ENCODE results near the gene PIAS4.

The PIAS4 gene

DNA sequence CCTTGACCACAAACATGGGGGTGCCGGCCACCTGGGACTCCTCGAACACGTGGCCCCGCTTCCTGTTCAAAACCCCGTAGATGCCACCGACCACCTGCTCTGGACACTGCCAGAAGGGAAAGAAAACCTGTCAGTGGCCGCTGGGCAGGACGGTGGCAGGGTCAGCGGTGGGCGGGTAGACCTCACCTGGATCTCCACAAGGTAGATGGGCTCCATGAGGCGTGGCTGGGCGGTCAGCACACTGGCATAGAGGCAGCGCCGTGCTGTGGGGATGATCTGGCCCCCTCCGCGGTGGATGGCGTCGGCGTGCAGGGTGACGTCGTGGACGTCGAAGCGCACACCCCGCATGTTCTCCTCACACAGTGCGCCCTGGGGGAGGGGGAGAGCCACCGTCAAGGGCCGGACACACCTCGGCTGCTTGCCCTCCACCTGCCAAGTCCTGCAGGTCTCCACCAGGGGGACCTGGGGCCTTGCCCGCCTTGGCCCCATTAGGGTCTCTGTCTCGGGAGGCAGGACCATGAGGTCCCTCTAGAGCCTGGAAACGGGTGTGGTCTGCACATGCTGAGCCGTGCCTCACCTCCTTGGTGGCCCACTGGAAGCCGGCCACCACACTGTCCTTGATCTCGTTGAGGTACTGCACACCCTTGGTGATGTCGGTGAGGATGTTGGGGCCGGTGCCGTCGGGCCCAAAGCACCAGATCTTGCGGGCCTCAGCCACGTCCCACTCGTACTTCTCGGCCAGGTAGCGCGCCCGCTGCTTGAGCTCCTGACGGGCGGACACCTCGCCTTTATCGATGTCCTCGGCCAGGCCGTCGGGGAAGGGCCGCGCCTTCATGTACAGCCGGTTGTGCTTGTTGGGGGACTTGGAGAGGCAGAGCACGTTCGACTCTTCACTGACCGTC, 30.0 kb upstream of the PIAS4 start:
- in situ Hi-C loops (cut with HindIII; ENCODE audit: low sequenced_read_pairs) = loop anchor here (25.0 kb wide), 1 partner anchor 190 kb away; the partner anchor contains the start of gene MATK

DNA sequence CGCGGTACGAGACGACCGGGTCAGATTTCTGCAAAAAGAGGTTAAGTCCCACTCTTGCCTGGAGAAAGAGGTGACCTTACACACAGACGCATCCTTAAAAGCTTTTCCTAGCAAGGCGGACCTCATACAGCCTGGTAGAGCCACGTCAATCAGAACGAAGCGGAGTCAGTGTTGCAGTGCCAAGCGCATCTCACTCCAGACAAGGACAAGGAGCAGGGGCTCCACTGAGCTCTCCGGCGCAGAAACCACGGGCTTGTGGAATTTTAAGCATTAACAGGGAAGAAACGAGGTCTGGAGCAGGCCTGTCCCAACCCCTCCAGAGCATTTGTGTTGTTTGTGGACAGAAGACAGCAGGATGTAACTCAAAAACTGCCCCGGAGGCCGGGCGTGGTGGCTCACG, 29.4 kb upstream of the PIAS4 start:
- in situ Hi-C loops (cut with HindIII; ENCODE audit: low sequenced_read_pairs) = loop anchor here (25.0 kb wide), 1 partner anchor 191 kb away; the partner anchor contains the start of gene MATK

DNA sequence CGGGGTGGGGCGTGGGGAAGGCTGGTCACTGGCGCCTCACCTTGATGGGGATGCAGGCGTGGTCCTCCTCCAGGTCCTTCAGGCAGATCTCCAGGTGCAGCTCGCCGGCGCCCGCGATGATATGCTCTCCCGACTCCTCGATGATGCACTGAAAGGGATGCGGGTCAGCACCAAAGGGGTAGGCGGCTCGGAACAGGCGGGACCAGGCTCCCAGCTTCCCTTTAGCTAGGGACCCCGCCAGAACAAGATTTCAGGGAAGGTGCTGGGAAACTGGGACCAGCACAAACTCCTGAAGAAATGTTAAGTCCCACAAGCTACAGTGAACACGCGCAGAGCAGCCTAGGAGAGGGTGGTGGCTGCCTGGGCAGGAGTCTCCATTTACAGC, 28.3 kb upstream of the PIAS4 start:
- in situ Hi-C loops (cut with HindIII; ENCODE audit: low sequenced_read_pairs) = loop anchor here (25.0 kb wide), 1 partner anchor 192 kb away; the partner anchor contains the start of gene MATK

DNA sequence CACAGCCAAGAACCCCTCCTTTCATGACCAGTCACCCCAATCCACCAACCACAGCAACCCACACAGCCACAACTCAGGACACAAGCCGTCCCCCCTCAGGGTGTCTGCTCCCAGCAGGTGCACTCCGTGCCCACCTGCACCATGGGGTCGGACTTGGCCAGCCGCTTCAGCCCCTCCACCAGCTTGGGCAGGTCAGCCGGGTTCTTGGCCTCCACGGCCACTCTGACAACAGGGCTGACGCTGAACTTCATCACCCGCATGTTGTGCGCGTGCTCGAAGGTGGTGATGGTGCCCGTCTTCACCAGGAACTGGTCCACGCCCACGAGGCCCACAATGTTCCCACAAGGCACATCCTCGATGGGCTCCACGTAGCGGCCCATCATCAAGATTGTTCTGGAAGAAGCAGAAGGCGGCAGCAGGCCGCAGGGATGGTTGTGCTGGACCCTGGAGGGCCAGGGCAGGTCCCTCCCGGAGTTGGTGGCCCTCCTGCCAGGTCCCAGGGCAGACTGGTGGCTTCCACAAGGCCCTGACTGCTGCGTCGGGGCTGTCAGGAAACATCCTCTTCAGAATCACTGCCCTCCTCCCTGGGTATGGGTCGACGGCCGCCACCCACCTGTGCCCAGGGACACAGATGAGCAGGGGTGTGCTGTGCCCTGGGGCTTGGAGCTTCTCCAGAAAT, 27.7 kb upstream of the PIAS4 start:
- in situ Hi-C loops (cut with HindIII; ENCODE audit: low sequenced_read_pairs) = loop anchor here (10.0 to 25.0 kb wide), 2 partner anchors 193 to 225 kb away; partner anchors contain the start of gene MATK

DNA sequence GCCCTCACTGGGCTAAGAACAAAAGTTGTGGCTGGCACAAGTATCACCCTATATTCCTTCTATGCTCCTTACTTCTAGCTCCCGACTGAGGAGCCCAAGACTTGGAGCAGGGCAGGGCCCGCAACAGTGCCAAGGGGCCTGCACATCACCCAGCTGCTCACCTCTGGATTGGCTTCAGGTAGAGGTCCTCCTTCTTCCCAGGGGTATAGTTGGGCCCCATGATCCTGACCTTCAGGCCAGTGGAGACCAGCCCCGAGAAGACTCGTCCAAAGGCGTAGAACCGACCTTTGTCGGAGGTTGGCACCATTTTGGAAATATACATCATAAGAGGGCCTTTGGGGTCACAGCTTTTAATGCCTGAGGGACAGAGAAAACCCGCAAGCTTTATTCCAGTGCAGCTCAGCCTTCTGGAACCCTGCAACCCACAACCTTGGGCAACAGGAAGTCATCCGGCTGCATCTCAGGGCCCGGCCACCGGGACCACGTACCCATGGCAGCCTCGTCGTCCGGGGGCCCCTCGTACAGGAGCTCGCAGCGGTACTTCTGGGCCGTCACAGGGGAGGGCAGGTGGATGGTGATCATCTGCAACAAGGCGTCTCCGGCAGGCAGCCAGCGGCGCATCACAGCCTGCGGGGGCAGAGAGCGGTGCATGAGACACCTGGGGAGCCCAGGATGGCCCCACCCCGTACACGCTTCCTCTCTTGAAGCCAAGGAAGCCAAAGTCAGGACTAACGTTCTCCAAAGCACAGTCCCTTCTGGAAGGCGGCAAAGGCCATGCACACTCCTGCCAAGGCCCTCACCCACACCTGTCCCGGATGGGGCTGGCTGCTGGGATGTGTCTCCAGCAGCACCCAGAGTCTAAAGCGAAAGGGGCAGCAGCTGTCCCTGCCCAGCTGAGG, 26.9 kb upstream of the PIAS4 start:
- in situ Hi-C loops (cut with HindIII; ENCODE audit: low sequenced_read_pairs) = loop anchor here (10.0 to 25.0 kb wide), 2 partner anchors 193 to 224 kb away; partner anchors contain the start of gene MATK

DNA sequence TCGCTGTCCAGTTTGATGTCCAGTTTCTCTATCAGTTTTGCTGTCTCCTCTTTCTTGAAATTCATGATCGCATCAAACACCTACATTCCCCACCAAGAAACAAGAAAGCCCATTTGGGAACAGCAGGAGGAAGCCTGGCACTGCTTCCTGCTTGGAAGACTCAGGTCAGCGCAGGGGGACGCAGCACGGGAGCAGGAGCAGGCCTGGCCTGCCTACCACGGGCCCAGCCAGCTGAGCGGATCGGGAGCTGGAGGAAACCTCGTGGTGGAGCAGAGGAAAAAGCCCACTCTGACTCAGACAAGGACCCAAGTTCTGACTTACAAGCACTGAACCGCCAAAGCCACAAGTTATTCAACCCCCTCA, 26.2 kb upstream of the PIAS4 start:
- in situ Hi-C loops (cut with HindIII; ENCODE audit: low sequenced_read_pairs) = loop anchor here (10.0 to 25.0 kb wide), 2 partner anchors 194 to 223 kb away; partner anchors contain the start of gene MATK

DNA sequence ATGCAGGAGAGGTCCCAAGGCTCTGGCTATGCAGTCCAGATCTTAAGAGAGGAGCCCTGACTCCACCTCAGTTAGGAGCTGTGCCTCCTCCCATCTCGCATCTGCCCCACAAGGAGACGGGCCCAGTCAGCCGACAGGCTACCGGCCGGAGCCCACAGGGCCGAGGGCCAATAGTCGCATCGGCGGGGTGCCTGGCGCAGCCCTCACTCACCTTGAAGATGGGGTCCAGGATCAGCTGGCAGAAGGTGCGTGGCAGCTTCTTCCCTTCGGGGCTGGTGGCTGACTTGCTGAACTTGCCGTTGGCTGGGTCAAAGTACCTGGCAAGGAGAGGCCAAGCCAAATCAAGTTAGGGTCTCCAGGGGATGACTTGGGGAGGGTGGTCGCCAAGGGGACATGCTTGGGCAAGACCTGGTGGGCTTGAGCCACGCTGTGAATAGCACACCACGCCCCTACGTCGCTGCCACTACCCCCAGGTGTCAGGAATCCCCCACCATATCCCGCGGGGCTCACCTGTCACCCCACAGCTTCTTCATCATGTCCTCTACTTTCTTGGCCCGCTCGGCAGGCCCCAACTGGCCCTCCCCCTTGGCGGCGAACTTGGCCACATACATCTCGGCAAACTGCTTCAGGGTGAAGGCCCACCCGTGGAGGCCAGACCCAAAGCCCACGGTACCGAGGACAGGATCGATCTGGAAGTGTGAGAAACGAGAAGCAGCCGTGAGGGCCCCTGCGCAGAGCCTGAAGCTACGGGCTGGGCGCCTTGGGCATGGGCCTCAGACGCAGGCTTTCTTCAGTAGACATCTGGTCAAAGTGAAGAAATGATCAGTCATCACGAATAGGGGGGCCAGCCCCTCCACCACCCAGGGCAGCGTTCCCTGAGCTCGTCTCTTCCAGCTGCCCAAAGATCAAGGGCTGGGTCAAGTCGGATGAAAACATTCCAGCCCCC, 25.5 kb upstream of the PIAS4 start:
- in situ Hi-C loops (cut with HindIII; ENCODE audit: low sequenced_read_pairs) = loop anchor here (10.0 to 25.0 kb wide), 2 partner anchors 195 to 223 kb away; partner anchors contain the start of gene MATK

DNA sequence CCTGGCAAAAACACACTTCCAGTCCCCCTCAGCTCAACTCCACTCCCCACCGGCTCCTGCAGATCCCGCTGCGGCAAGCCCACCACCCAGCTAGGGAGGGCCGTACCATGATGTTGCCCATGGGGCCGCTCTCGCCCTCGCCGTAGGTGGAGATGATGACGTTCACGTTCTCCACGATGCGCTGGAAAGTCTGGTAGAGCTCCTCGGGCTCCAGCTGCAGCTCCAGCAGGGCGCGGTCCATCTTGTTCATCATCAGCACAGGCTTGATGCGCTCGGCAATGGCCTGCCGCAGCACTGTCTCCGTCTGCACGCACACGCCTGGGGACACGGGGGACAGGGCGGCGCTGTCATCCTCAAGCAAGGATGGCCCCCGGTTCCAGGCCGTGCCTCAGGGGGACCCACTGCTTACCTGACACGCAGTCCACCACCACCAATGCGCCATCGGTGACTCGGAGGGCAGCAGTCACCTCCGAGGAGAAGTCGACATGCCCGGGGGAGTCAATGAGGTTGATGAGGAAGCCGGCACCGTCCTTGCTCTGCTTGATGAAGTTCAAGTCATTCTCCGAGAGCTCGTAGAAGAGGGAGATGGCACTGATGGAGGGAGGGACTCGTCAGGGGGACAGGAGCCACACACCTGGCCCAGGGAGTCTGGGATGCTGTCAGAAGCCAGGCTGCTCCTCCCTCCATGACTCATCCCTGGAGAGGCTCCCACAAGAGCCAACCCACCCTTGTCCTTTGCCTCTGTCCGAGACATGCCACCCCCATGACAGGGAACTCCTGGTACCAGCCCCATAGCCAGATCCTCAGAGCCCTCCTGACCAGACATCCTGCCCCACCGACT, 24.6 kb upstream of the PIAS4 start:
- in situ Hi-C loops (cut with HindIII; ENCODE audit: low sequenced_read_pairs) = loop anchor here (10.0 to 25.0 kb wide), 2 partner anchors 196 to 222 kb away; partner anchors contain the start of gene MATK

DNA sequence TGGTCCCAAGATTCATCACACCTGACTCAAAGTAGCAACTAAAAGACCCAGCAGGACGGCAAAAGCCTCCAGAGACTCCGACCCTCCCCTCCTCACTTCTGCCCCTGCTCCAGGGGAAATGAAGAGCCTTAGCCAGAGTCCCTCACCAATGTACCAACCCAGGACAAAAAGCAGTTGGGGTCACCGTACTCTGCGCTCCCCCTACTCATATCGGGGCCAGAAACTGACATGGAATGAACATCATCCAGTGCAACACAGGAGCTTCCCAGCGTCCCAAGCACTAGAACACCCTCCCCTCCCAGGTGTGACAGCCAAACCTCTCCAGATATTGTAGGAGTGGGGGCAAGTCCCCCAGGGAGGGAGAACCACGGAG, 24.0 kb upstream of the PIAS4 start:
- in situ Hi-C loops (cut with HindIII; ENCODE audit: low sequenced_read_pairs) = loop anchor here (10.0 to 25.0 kb wide), 2 partner anchors 196 to 221 kb away; partner anchors contain the start of gene MATK

DNA sequence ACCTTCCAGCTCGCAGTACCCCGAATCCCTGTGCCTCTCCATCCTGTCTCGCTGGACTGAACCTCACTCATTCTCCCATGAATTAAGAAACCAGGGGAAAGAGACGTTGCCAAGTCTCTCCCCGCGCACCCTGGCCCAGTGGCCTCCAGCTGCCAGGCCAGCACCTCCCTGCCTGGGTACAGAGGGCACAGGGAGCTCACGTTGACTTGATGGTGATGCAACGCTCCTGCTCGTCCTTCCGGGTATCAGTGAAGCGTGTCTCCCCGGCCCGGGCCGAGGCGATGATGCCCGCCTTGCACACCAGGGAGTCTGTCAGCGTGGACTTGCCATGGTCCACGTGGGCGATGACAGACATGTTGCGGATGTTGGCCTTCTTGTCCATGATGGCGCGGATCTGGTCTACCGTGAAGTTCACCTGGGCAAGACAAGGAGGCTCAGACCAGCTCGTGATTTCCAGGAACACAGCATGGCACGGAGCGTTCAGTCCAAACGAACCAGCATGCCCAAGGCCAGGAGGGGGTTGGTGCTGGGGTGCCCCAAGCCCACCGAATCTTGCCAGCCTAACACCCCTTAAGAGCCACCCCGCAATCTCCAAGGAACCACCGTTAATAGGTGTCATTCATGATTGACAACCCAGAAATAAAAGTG, 23.5 kb upstream of the PIAS4 start:
- in situ Hi-C loops (cut with HindIII; ENCODE audit: low sequenced_read_pairs) = loop anchor here (10.0 to 25.0 kb wide), 2 partner anchors 197 to 221 kb away; partner anchors contain the start of gene MATK

DNA sequence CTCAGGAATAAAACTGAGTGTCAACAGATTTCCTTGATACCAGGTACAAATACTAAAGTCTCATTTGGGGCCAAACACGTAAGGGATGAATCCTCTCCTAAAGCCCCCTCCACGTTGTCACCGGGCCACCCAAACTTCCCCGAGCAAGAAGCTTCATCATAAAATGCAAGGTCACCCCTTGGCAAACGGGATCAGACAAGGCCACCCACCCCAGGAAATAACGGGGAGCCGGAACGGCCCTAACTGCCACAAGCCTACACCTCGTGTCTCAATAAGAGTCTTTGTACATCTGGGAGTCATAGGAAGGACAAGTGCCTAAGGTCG, 23.0 kb upstream of the PIAS4 start:
- in situ Hi-C loops (cut with HindIII; ENCODE audit: low sequenced_read_pairs) = loop anchor here (10.0 to 25.0 kb wide), 2 partner anchors 197 to 220 kb away; partner anchors contain the start of gene MATK

DNA sequence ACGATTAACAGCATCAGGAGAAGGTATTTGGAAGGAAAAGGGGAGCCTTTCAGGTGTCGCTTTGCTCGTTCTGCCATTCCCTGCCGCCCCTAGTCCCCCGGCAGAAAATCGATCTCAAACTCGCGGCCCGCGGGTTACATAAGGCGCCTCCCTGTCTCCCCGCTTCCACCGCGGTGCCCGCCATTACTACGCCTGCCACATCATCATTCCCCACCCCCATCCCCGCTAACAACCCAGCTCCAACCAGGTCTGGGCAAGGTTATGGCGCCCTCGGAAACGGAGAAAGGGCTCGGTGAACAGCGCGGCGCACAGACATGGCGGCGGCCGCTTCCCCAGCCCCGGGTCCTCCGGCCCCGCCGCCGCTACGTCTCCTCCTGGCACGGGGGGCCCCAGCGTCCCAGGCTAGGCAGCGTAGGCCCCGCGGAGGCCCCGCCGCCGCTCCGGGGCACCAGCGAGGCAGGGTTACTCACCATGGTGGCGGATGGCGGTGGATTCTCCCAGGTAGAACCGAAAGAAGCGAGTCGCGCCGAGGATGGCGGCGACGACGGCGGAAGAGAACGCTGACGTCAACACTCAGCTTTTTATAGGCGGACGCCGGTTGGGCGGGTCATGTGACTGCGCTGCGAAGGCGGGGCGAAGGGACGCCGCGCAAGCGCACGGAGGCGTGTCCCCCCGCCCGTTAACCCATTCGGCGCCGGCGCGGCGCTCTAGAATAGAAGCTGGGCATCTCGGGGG, 22.5 kb upstream of the PIAS4 start, which contains the start of gene EEF2:
EEF2 (minus strand) TSS at position 556 of the 735 bp plus-strand sequence; CDS start at position 473, 83 bp downstream.
- in situ Hi-C loops (cut with HindIII; ENCODE audit: low sequenced_read_pairs) = loop anchor here (10.0 to 25.0 kb wide), 2 partner anchors 198 to 220 kb away; partner anchors contain the start of gene MATK

DNA sequence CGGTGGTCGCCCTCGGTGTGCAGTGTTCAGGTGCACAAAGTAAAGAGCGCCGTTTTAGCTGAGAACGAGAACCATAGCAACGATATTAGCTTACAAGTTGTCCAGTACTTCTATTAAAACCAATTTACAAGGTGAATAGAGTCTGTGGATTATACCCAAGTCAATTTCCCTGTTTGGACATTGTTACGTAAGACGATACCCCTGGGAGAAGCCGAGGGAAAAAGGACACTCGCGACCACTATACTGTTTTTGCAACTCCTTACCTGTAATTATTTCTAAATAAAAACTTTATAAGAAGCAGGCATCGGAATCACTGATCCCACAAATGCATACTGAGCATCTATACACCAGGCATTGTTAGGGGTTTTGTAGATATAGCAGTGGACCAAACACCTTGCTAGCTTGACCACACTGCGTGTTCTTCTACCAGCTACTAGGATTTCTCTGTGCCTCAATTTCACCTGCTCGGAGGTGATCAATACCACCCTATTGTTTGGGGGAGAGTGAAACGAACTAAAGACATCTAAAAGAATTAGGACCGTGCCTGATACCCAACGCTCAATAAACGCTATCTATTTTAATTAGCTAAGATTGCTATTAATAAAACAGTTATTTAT, 21.8 kb upstream of the PIAS4 start:
- in situ Hi-C loops (cut with HindIII; ENCODE audit: low sequenced_read_pairs) = loop anchor here (10.0 to 25.0 kb wide), 2 partner anchors 198 to 219 kb away; partner anchors contain the start of gene MATK

DNA sequence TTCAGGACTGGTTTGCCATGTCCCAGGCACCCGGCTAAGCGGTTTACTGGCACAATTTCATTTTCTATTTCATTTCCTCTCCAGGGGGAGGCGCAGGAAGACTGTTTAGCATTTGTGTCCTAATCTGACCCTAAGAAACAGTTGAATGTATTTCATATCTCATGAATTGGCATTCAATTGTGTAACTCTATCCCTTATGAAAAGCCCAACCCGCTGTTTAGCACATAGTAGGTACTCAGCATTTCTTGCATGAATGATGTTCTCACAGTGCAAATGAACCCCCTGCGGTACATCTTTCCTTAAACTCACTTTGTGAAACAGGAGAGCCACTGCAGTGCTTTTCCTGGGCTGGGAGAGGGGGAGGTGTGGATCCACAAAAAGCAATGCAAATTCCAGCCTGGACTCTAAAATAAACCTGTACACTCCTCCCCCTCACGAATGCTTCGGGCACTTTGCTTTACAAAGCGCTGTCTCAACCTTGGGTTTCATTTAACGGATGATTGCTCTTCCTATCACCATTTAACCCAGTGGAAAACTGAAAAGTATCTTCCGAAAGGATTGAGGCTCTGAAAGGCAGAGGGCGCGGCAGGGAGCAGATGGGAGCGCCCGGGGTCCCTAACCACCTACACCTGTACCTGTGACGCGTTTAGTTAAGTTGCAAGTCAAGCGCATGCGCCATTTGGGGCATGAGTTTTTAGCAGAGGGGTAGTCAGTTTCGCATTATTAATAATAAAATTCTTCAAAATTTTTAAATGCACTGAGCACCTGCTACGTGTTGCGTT, 21.1 kb upstream of the PIAS4 start:
- in situ Hi-C loops (cut with HindIII; ENCODE audit: low sequenced_read_pairs) = loop anchor here (10.0 to 25.0 kb wide), 2 partner anchors 199 to 218 kb away; partner anchors contain the start of gene MATK

DNA sequence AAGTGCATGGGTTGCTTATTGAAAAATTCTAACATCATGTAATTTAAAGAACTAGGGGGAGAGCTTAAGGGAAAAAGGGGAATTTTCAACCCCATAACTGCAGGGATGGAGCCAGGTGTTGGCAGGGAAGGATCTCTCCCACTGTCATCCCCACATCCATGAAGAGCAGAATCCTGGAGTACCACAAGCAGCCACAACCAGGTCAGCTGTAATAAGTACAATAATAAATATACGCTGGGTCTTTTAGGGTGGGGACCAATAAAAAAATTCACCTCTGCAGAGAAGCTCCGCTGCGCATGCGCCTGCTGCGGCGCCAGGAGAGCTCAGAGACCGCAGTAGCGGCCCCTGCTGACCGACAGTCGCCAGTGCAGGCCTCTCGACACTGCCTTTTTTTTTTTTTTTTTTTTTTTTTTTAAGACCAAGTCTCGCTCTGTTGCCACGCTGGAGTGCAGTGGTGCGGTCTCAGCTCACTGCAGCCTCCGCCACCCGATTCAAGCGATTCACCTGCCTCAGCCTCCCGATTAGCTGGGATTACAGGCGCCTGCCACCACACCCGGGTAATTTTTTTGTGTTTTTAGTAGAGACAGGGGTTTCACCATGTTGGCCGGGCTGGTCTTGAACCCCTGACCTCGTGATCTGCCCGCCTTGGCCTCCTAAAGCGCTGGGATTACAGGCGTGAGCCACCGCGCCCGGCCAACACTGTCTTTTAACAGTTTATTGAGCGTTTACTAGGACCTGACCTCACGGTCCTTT, 19.7 kb upstream of the PIAS4 start:
- in situ Hi-C loops (cut with HindIII; ENCODE audit: low sequenced_read_pairs) = loop anchor here (10.0 to 25.0 kb wide), 2 partner anchors 200 to 217 kb away; partner anchors contain the start of gene MATK
